ENCODE measurements around the gene IQCM.

The IQCM gene

DNA sequence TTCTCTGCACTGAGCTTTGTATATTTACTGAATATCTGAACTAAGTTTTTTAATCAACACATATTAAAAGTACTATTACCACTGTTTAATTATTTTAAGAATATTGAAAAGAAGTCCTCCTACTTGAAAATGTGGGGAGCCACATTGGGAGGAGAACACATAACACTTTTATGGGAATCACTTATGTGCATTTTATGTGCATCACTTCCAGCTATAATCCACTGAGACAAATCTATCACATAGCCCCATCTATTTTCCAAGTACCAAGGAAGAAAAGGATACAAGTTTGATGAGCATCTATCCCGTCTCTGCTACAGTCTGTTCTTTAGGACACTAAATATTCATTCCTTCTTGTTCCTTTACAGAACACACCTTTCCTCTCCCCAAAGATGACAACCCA, 87.2 kb downstream of the IQCM start:
- TF ChIP-seq POLR2AphosphoS5 (IDR thresholded peaks at IDR 0.05; ENCODE audit: low read depth, low read length) (no peak), POLR2A (IDR thresholded peaks at IDR 0.05; ENCODE audit: low read depth, low read length) (no peak), TAF1 (IDR thresholded peaks at IDR 0.05; ENCODE audit: borderline replicate concordance, low read depth, low read length) (no peak)

DNA sequence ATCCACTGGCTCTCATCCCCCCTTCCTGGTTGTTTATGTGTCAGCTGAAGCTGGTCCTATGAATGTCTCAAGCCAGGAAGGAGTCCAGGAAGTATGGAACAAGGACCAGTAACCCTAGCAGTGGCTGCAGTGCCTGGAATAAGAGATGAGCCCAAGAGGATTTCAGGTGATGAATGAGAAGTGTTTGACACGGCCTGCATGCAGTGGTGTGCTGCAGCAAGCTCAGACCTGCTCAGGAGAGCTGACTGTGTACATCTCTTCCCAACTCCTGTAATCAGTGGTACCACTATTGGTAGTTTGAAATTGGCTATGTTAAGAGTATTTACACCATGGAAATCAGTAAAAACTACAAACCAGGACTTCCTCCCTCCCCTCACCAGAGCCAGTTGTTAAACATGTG, 88.0 kb downstream of the IQCM start:
- FAIRE-seq (no peak), DNase-seq (ENCODE audit: insufficient read length) (no peak)
- TF ChIP-seq POLR2AphosphoS5 (IDR thresholded peaks at IDR 0.05; ENCODE audit: low read depth, low read length) = no peak
- no peak for TF ChIP-seq TAF1 (IDR thresholded peaks at IDR 0.05; ENCODE audit: borderline replicate concordance, low read depth, low read length)
- TF ChIP-seq POLR2A (IDR thresholded peaks at IDR 0.05; ENCODE audit: low read depth, low read length) = no peak

More for the DNA sequence above, 87.2 kb downstream of the IQCM start:
- DNase-seq (ENCODE audit: insufficient read length) (no peak), FAIRE-seq (no peak)

GRCh38 chr4:149723065-149723464, 92.6 kb downstream of the IQCM start:
- FAIRE-seq (no peak), DNase-seq (ENCODE audit: insufficient read length) (no peak)
- TF ChIP-seq POLR2A (IDR thresholded peaks at IDR 0.05; ENCODE audit: low read depth, low read length) (no peak), POLR2AphosphoS5 (IDR thresholded peaks at IDR 0.05; ENCODE audit: low read depth, low read length) (no peak), TAF1 (IDR thresholded peaks at IDR 0.05; ENCODE audit: borderline replicate concordance, low read depth, low read length) (no peak)

GRCh38 chr4:149719806-149720205, 95.8 kb downstream of the IQCM start:
- DNase-seq (ENCODE audit: insufficient read length) (peak; percentile 0), FAIRE-seq (no peak)
- no peak for TF ChIP-seq TAF1 (IDR thresholded peaks at IDR 0.05; ENCODE audit: borderline replicate concordance, low read depth, low read length)
- TF ChIP-seq POLR2AphosphoS5 (IDR thresholded peaks at IDR 0.05; ENCODE audit: low read depth, low read length) = no peak
- no peak for TF ChIP-seq POLR2A (IDR thresholded peaks at IDR 0.05; ENCODE audit: low read depth, low read length)

DNA sequence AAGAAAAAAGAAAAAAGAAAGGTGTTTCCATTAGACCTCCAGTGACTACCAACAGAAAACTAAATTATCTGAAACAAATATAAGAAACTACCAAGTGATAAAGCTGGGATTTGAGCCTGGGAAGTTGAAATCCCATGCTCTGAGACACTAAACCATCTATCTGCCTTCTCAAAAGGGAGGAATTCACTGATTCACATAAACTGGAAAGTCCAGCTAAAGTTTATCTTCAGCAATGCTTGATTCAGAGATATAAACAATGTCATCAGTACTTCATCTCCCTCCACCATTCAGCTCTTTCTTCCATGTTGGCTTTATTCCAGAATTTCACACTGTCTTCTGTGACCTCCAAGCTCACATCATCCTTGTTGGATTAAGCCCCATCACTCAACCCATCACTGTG, 96.3 kb downstream of the IQCM start:
- no peak for TF ChIP-seq POLR2AphosphoS5 (IDR thresholded peaks at IDR 0.05; ENCODE audit: low read depth, low read length)
- no peak for TF ChIP-seq POLR2A (IDR thresholded peaks at IDR 0.05; ENCODE audit: low read depth, low read length)
- TF ChIP-seq TAF1 (IDR thresholded peaks at IDR 0.05; ENCODE audit: borderline replicate concordance, low read depth, low read length) = no peak
- FAIRE-seq (no peak), DNase-seq (ENCODE audit: insufficient read length) (no peak)

GRCh38 chr4:149718500-149718899, 97.1 kb downstream of the IQCM start:
- TF ChIP-seq POLR2A (IDR thresholded peaks at IDR 0.05; ENCODE audit: low read depth, low read length) (no peak), TAF1 (IDR thresholded peaks at IDR 0.05; ENCODE audit: borderline replicate concordance, low read depth, low read length) (no peak), POLR2AphosphoS5 (IDR thresholded peaks at IDR 0.05; ENCODE audit: low read depth, low read length) (no peak)
- DNase-seq (ENCODE audit: insufficient read length) = no peak
- FAIRE-seq = no peak

GRCh38 chr4:149716728-149717127, 98.9 kb downstream of the IQCM start:
- FAIRE-seq (no peak), DNase-seq (ENCODE audit: insufficient read length) (no peak)
- no peak for TF ChIP-seq POLR2AphosphoS5 (IDR thresholded peaks at IDR 0.05; ENCODE audit: low read depth, low read length)
- TF ChIP-seq TAF1 (IDR thresholded peaks at IDR 0.05; ENCODE audit: borderline replicate concordance, low read depth, low read length) = no peak
- TF ChIP-seq POLR2A (IDR thresholded peaks at IDR 0.05; ENCODE audit: low read depth, low read length) = no peak

DNA sequence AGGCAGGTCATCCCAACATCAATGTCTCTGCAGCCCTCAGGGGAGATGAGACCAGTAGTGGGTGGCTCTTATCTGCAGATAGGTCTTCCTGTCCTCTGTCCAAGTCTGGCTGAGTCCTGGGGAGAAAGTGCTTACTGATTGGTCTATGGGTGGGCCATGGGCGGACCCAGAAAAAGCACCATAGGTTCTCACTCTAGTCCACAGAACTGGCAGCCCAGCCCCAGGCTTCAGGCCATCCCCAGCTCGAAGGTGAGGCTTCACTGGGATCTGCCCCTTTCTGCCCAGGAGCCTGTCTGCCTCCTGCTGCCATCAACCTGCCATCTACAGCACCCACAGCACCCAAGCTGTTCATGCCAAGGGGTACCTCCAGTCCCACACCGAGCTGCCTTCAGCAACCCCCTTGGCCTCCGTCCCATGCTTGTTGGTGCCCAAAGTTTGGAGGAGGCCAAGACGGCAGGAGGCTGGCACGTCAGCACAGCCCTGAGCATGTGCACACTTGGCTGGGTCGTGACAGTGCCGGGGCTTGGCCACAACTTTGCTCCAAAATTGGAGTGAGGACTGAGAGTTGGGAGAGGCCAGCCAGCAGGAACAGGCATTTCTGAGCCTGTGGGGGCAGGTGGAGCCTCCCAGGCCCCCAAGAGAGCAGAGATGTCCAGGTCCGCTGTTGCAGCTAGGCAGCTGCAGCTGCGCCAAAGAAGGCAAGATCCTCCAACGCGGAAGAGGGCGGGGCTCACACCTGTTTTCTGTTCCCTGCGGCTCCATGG, 99.6 kb downstream of the IQCM start:
- TF ChIP-seq POLR2AphosphoS5 (IDR thresholded peaks at IDR 0.05; ENCODE audit: low read depth, low read length) (no peak), TAF1 (IDR thresholded peaks at IDR 0.05; ENCODE audit: borderline replicate concordance, low read depth, low read length) (no peak), POLR2A (IDR thresholded peaks at IDR 0.05; ENCODE audit: low read depth, low read length) (no peak)
- FAIRE-seq = no peak
- DNase-seq (ENCODE audit: insufficient read length) = no peak

DNA sequence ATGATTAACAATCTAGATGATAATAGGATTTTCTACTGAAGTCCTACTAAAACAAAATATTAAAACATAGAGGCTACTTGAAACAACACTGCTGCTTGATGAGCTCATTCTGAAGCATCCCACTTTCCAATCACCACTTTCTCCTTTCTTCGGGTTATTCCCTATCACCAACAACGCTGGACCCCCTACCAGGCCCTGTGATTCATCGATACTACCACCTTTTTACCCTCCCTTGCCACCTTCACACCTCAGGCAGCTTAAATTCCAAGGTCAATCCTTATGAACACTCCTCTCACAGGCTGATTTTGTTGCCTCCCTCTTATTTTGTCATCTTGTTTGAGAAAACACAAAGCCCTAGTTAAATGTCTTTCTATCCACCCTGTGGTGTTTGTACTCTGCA, 102.6 kb downstream of the IQCM start:
- FAIRE-seq (no peak), DNase-seq (ENCODE audit: insufficient read length) (no peak)
- TF ChIP-seq POLR2AphosphoS5 (IDR thresholded peaks at IDR 0.05; ENCODE audit: low read depth, low read length) = no peak
- TF ChIP-seq POLR2A (IDR thresholded peaks at IDR 0.05; ENCODE audit: low read depth, low read length) = no peak
- no peak for TF ChIP-seq TAF1 (IDR thresholded peaks at IDR 0.05; ENCODE audit: borderline replicate concordance, low read depth, low read length)

- TF ChIP-seq POLR2A (IDR thresholded peaks at IDR 0.05; ENCODE audit: low read depth, low read length) = no peak
- no peak for TF ChIP-seq TAF1 (IDR thresholded peaks at IDR 0.05; ENCODE audit: borderline replicate concordance, low read depth, low read length)
- no peak for DNase-seq (ENCODE audit: insufficient read length)
- no peak for FAIRE-seq
These were observed 103.9 kb downstream of the IQCM start for GRCh38 chr4:149711593-149712365.

GRCh38 chr4:149709640-149710039, 106.0 kb downstream of the IQCM start:
- no peak for DNase-seq (ENCODE audit: insufficient read length)
- TF ChIP-seq POLR2A (IDR thresholded peaks at IDR 0.05; ENCODE audit: low read depth, low read length) (no peak), TAF1 (IDR thresholded peaks at IDR 0.05; ENCODE audit: borderline replicate concordance, low read depth, low read length) (no peak), POLR2AphosphoS5 (IDR thresholded peaks at IDR 0.05; ENCODE audit: low read depth, low read length) (no peak)
- FAIRE-seq = no peak
